ENCODE measurements around the gene KDELR3.

The KDELR3 gene

GRCh38 chr22:38440747-38441350 lies 27.0 kb upstream of the KDELR3 start:
- no peak for DNase-seq

- no peak for DNase-seq
Observed at GRCh38 chr22:38441620-38442287, 26.1 kb upstream of the KDELR3 start.

- no peak for DNase-seq
Observed at GRCh38 chr22:38442967-38443627, 24.8 kb upstream of the KDELR3 start.

GRCh38 chr22:38443628-38444521 lies 24.0 kb upstream of the KDELR3 start:
- no peak for DNase-seq

- DNase-seq, result no peak
Observed at GRCh38 chr22:38444783-38445182, 23.1 kb upstream of the KDELR3 start.

GRCh38 chr22:38446018-38446601 lies 21.8 kb upstream of the KDELR3 start:
- no peak for DNase-seq

- no peak for DNase-seq
Observed at GRCh38 chr22:38448945-38449745, 18.8 kb upstream of the KDELR3 start.

GRCh38 chr22:38449776-38450175 lies 18.1 kb upstream of the KDELR3 start:
- no peak for DNase-seq

- no peak for DNase-seq
Observed at GRCh38 chr22:38450234-38450797, 17.6 kb upstream of the KDELR3 start.

- no peak for DNase-seq
Observed at GRCh38 chr22:38451404-38451803, 16.5 kb upstream of the KDELR3 start.

GRCh38 chr22:38451864-38452263 lies 16.0 kb upstream of the KDELR3 start:
- DNase-seq, result no peak

- no peak for DNase-seq
Observed at GRCh38 chr22:38452373-38453065, 15.4 kb upstream of the KDELR3 start.

- no peak for DNase-seq
Observed at GRCh38 chr22:38453066-38453672, 14.7 kb upstream of the KDELR3 start.

- no peak for DNase-seq
Observed at GRCh38 chr22:38453996-38454352, 13.9 kb upstream of the KDELR3 start.

GRCh38 chr22:38454353-38455075 lies 13.4 kb upstream of the KDELR3 start:
- DNase-seq, result no peak

- DNase-seq, result no peak
Observed at GRCh38 chr22:38455076-38455529, 12.8 kb upstream of the KDELR3 start, which contains the start of gene KCNJ4. KCNJ4 (minus strand) TSS chr22:38455199; CDS start chr22:38428132, 27,067 bp downstream.

- no peak for DNase-seq
Observed at GRCh38 chr22:38455530-38456271, 12.2 kb upstream of the KDELR3 start.

- no peak for DNase-seq
Observed at GRCh38 chr22:38456272-38456835, 11.5 kb upstream of the KDELR3 start.

Data from activated CD4-positive, alpha-beta T cell treated with anti-CD3 and anti-CD28 coated beads, Interleukin-2, amount 50 U/mL, for 16 hours (primary cell).